GM18867 (cell line): Measurements from ENCODE around the gene AOPEP.

Source experiments
- ATAC-seq: cut with Tn5 transposase; IDR thresholded peaks from one replicate; pipeline ENCODE4 v1.9.1; 2021; ENCODE audit warnings: mild to moderate bottlenecking, moderate library complexity; ENCODE audit not compliant: unreplicated experiment

The AOPEP gene

DNA sequence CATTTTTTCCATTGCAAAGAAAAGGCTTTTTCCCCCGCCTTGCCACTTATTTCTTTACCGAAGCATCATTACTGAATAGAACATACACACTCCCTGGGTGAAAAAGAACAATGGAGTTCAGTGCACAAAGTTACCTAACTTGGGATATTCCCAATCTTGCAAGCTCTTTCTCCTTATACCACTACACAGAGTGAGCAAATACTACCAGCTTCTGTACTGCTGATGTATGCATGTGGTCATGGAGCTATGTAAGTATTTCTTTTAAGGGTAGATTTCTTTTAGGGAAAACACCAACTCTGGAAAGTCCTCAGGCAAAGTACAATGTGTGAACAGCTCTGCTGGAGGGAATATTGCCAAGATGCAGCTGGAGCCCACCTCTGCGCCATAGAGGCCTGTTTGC is 81.1 kb downstream of the AOPEP start:
- no peak for ATAC-seq

GRCh38 chr9:94808926-94809700 is 82.6 kb downstream of the AOPEP start:
- no peak for ATAC-seq

DNA sequence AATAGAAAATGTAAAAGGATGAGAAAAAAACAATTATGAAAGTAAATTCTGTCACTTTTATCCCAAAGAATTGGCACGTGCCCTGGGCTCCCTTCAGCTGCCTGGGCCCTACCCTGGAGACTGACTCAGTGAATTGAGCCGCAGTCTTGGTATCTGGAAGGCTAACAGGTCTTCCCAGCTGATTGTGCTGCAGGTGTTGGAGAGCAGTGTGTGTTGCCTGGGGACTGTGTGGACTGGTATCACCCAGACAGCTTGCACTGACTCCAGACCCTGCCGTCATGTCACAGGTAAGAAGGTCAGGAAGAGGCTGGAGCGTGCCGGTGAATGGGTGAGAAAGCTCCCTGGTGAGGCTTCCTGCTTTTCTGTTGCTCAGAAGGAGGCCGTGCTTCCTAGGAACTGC is 83.3 kb downstream of the AOPEP start:
- ATAC-seq: no peak

DNA sequence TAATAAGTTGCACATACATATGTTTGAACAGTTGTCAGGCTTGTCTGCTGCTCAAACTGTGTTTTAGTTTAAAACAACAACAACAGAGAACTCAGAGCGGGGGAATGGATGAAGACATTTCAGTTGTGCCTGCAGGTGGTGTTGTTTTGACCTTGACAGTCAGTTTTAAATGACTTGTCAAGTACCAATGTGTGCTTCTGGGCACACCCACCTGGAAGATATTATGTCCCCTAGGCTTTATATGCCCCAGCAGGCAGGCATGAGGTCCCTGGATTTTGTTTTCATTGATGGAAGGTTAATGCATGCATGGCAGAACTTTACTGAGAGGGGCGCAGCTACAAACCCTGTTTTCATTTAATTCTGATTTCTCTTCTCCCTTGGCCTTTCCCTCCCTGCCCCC is 84.6 kb downstream of the AOPEP start:
- ATAC-seq: no peak

DNA sequence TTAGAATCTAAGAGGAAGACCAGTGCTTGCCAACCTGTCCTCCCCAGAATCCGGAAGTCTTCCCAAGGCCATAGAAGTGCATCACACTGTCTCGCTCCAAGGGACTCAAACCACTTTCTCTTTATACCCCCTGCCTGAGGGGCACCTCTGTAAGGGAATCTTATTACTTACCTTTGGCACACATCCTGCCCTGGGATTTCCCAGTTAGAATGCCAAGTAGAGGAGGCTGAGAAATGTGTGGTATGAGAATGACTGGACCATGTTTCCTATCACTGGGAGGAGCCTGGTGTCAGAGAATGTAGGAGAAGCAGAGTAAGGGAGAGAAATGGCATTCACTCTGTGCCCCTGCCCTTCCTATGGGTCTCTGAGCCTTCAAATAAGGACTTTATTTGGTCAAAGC is 85.8 kb downstream of the AOPEP start:
- ATAC-seq: no peak

- ATAC-seq: no peak
Observed at GRCh38 chr9:94813379-94813778, 86.9 kb downstream of the AOPEP start.

- ATAC-seq: no peak
Observed at GRCh38 chr9:94817291-94818177, 91.0 kb downstream of the AOPEP start.

- ATAC-seq: no peak
Observed at GRCh38 chr9:94818178-94818541, 91.7 kb downstream of the AOPEP start.

DNA sequence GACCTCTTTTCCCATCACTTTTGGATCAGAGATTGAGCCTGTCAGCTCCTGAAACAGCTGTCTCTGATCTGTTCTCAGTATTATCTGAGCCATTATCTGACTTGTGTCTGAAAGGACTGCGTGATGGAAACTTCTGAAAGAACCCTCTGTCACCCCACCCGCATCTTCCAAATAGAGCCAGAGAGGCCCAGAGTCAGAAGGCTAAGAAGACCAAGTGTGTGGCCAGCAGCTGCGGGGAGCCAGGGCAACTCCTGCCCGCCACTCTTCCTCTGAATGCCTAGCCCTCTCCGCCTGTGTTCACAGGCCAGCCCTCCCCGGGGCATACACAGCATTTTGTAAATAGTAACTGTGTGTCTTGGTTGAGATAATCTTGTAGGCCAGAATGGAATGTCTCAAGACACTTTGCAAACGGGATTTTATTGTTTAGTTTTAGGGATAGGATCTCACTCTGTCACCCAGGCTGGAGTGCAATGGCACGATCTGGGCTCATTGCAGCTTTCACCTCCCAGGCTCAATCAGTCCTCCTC is 92.7 kb downstream of the AOPEP start:
- ATAC-seq: no peak

GRCh38 chr9:94821098-94821887 is 94.8 kb downstream of the AOPEP start:
- ATAC-seq: peak; percentile 76

DNA sequence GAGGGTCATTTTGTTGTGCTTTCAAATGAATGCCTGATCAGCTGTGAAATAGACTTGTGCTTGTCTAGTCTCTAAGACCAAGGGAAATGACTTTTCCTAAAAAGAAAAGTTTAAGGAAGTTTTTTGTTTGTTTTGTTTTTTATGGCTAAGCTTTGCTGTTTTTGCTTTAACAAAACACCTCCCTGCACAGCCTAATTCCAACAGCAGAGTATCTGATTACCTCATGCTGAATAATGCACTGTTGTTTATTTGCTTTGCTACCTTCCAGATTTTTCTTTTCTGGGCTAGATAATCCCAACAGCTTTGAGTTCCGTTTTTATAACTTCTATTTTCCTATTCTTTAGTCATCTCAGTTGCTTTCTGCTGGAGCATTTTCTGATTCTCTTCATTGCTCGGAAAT is 95.8 kb downstream of the AOPEP start:
- ATAC-seq: no peak

DNA sequence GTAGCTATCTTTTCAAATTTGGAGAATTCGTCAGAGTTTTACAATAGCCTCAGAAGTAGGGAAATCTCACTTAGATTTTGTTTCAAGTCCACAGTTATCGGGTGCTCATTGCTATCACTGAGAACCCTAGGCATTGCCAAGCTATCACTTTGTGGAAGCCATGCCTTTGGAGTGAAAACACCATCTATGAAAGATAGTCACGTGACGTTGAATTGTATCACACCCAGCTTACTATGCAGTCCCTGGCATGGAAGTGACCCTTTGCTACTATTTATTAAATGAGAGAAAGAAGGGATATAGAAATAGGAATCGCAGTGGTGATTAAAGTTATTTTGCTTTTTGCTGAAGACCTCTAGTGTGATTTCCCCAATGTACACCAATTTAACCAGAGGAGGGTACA is 97.2 kb downstream of the AOPEP start:
- ATAC-seq: no peak

DNA sequence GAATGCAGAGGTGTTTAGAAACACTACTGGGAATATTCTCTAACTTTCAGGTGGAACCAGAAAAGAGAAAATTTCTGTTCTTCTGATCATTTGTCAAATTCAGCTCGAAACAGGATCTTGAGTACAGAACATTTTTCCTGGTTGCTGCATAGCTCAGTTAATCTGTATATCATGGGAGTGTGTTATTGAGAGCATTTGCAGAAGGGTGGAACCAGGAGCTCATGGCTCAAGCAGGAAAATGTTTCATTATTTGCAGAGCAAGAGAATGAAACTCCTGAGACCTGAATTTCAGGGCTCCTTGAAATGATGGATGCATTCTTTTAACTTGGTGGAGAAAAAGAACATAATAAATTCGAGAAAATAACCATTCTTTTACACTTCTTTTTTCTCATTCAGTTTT is 97.9 kb downstream of the AOPEP start:
- ATAC-seq: no peak

GRCh38 chr9:94824913-94825610 is 98.6 kb downstream of the AOPEP start:
- ATAC-seq: no peak

- ATAC-seq: no peak
Observed at GRCh38 chr9:94825611-94825958, 99.1 kb downstream of the AOPEP start.

GRCh38 chr9:94826044-94826443 is 99.5 kb downstream of the AOPEP start:
- ATAC-seq: no peak

GRCh38 chr9:94826644-94827410 is 100.3 kb downstream of the AOPEP start:
- ATAC-seq: no peak

DNA sequence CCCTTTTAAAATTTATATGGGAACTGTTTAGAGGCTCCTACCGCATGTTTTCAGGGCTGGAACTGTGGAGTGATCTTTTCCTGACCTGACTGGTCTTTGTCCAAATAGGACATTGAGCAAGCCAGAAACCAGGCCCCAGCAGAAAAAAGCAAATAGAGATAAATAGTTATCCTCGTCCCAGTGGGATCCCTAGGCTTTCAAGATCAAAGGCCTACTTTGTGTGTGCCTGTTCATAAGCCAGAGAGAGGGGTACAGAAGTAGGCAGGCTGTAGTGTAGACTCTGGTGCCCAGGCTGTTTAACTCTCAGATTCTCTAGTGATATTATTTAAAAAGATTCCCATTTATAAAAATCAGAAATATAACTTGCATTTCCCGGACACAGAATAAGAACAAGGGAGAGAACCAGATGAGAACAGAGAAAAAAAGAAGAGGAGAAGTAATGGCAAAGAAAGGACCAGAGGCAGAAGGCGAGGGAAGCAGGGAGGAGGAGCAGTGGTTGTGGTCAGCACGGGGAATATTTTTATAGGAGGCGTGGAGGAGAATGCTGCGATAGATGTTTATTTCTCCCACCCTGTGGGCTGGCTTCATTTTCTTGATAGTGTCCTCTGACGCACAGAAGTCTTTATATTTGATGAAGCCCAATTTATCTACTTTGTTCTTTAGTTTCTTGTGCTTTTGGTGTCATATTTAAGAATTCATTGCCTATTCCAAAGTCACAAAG is 101.2 kb downstream of the AOPEP start:
- no peak for ATAC-seq

DNA sequence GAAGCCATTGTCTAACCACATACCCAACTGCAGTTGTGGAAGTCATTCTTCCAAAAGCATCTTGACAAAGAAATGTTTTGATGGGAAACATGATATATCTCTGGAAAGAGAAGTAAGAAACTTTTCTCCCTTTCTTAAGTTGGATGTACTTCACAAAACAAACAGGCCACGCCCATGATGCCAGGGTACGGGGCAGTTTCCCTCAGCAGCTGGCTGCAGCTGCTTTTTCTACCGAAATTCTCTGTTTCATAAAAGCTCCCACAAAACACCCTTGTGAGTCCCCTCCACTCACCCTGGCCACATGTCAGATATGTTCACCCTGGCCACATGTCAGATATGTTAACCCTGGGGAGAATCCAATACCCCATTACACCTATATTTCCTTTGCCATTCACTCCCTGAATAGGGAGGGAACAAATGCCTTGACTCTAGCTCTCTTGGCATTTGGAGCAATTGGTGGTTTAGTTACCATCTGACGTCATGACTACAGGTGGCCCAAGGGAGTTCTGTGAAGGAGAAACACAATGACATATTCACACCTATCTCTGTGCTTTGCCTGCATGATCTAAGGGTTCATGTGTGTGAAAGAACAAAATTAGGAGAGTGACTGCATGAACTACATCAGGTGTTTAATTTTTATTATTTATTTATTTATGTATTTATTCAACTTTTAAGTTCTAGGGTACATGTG is 103.0 kb downstream of the AOPEP start:
- no peak for ATAC-seq
